Epithelial cell of proximal tubule (primary cell): ENCODE data around the gene NKAIN4. TPM values are rescaled to one million over a fixed set of nuclear protein-coding genes. Genes with fewer than 3 reads are reported as not detected.

ENCODE experiments used
- DNase-seq: peaks from one replicate; pipeline ENCODE4 v3.0.0-alpha.2; 2011; ENCODE audit warnings: low read depth
- H3K4me3 ChIP-seq: 2 replicates; pipeline ENCODE4 v1.5.1; 2011; ENCODE audit warnings: low read depth, mild to moderate bottlenecking, low read length
- total RNA-seq: library from RNA; depleted of rRNA; stranded (reverse); fragments of >200 nt; gene quantifications from 2 replicates; pipeline ENCODE4 v1.2.3, GENCODE V29; 2015
- TF ChIP-seq, protein P1 (sequence below): conservative IDR thresholded peaks from 2 replicates; pipeline ENCODE4 v1.5.1; 2012; ENCODE audit warnings: low read depth, mild to moderate bottlenecking, low read length

Gene NKAIN4
- total RNA-seq, 1 donor from 2014 or later: 4.0 TPM

DNA sequence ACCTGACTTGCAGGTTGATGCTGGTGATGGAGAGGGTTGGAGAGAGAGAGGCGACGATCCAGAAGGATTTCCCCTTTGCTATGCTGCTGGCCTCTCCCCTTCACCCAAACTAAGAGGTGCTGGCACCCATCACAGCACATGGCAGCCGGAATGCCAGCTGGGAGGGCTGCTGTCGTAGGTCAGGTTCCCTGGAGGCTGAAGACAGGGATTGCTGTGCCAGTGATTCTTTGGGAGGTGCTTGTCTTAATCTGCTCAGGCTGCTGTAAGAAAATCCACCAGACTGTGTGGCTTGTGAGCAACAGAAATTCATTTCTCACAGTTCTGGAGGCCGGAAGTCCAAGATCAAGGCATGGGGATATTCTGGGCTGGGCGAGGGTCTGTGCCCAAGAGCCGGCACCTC lies 14.0 kb upstream of the NKAIN4 start:
- no peak overlapping the region for H3K4me3 ChIP-seq
- TF ChIP-seq, protein P1, sequence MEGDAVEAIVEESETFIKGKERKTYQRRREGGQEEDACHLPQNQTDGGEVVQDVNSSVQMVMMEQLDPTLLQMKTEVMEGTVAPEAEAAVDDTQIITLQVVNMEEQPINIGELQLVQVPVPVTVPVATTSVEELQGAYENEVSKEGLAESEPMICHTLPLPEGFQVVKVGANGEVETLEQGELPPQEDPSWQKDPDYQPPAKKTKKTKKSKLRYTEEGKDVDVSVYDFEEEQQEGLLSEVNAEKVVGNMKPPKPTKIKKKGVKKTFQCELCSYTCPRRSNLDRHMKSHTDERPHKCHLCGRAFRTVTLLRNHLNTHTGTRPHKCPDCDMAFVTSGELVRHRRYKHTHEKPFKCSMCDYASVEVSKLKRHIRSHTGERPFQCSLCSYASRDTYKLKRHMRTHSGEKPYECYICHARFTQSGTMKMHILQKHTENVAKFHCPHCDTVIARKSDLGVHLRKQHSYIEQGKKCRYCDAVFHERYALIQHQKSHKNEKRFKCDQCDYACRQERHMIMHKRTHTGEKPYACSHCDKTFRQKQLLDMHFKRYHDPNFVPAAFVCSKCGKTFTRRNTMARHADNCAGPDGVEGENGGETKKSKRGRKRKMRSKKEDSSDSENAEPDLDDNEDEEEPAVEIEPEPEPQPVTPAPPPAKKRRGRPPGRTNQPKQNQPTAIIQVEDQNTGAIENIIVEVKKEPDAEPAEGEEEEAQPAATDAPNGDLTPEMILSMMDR: no peak
- no peak for DNase-seq

DNA sequence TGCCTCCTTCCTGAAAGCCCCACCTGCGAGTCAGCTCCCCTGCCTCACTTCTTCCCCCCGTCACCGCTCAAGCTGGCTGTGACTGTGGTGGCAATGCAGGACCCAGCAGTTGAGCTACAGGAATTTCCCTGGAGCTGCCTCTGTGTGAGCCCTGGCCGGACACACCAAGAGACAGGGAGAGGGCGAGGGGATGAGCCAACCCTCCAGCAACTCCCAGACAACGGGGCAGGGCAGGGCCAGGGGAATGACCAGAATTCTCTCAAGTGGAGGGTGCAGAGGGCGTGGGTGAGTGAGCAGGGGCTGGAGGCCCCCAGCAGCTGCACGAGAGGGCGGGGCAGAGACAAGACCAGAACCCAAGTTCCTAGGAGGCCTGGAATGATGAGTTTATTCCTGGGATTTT lies 13.4 kb upstream of the NKAIN4 start:
- no peak overlapping the region for H3K4me3 ChIP-seq
- no peak for DNase-seq
- TF ChIP-seq, protein P1: no peak

DNA sequence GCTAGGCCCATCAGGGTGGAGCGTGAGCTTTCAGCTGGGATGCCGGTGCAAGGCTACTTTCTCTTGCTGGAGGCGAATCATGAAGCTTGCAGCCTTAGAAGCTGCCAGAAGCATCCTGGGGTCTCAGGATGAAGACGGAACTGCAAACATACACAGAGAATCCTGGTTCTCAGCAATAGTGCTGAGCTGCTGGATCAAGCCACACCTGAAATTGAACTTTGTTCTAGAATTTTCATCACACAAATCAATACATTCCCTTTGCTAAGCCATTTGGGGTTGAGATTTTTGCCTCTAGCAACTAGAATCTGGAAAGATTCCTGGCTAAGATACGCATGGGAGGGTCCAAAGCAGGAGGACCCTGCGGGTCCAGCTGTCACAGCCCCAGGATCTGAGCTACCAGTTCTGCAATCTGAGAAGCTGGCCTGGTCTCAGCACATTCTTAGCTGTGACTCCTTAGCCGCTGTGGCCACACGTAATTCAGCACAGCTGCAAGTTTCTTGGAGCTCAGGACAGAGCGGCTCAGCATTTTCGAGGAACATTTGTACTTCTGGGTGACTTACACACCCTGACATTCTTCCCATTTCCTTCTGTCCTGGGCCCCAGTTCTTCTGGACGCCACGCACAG lies 11.7 kb upstream of the NKAIN4 start:
- no peak overlapping the region for H3K4me3 ChIP-seq
- TF ChIP-seq, protein P1: no peak
- no peak for DNase-seq

DNA sequence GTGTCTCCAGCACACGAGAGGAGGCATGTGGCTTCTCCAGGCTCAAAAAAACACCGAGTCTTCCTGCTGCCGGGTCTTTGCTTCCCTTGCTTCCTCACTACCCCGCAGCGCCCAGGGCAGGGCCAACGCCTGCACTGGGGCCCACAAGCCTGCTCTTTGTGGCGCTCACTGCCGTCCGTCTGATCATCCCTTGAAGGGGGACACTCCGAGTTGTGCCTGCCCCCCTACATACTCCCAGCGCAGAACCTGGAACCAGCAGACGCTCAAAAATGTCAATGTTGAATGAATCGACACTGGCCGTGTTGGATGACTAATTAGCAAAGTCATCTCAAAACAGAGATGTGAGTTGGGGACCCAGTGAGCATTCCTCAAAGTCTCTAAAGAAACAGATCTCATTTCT lies 10.3 kb upstream of the NKAIN4 start:
- TF ChIP-seq, protein P1: no peak
- no peak for DNase-seq
- no peak overlapping the region for H3K4me3 ChIP-seq

DNA sequence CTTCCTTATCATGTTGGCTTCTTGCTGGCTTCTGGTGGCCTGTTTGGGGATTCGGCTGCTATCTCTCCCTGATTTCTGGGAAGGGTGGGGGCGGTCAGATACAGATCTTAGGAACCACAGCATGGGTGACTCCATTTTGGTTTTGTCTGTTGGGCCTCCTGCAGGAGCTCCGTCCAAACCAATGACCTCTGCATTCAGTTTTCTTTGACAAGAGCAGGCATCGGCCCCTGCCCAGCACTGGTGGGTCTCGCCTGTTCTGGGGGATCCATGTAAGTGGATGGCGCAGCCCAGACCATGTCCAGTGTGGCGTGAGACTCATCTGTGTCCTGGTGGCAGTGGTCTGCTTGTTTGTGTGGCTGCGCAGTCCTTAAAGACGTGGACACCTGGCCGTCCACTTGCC lies 9.7 kb upstream of the NKAIN4 start:
- no peak for DNase-seq
- TF ChIP-seq, protein P1: no peak

DNA sequence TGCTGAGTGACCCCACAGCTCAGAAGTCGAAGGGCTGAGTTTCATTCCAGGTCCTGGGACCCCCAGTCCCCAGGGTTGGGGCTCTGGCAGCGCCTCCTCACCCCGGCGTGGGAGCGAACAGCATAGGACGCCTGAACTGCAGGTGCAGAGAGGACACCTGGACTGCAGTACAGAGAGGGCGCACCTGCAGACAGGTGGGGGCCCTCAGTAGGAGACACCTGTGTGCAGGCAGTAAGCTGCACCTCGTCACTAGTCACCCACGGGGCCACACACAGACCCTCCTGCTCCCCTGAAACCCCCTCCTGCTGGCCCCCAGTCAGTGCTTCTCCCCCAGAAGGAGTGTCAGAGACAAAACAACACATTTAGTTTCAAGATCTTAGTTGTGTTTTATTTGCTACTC lies 8.6 kb upstream of the NKAIN4 start:
- TF ChIP-seq, protein P1: no peak
- H3K4me3 ChIP-seq: no peak overlapping the region
- no peak for DNase-seq

More for the DNA sequence above, 9.7 kb upstream of the NKAIN4 start:
- no peak overlapping the region for H3K4me3 ChIP-seq
